K562 (cell line): ENCODE results near the gene MCU. TPM values are rescaled to one million over a fixed set of nuclear protein-coding genes. Genes with fewer than 3 reads are reported as not detected.

Source experiments
- ATAC-seq: fragments of 200-7000 bp; cut with Tn5 transposase; 3 replicates; pipeline ENCODE4 v1.9.1; 2020; ENCODE audit warnings: moderate library complexity
- BruUV-seq: library from RNA; stranded (reverse); fragments of 400-500 nt; replicated peaks from 2 replicates; lab custom pipeline; 2021; lab: Mats Ljungman, UMichigan
- CTCF ChIA-PET: fragments of 300-600 bp; formaldehyde crosslinking; extraction: SDS; loops from one replicate; lab custom pipeline; 2021; ENCODE audit warnings: low intra/inter-chr PET ratio; lab: Yijun Ruan, JAX
- POLR2A ChIA-PET: fragments of 300-600, 350-650 bp; sonication (Branson Sonifier 250); formaldehyde crosslinking; extraction: SDS; loops from one replicate; lab custom pipeline; 2021; ENCODE audit warnings: antibody characterized with exemption, inconsistent platforms; lab: Yijun Ruan, JAX
- DNase-seq, 4 experiments: peaks; one replicate each; pipeline versions ENCODE4 v3.0.0 to v3.0.0-alpha.2; 2011 to 2018; ENCODE audit warnings: low spot score in 3 of 4, mixed read lengths in 3 of 4; ENCODE audit errors: extremely low read depth in 1 of 4
- FAIRE-seq: peaks from 2 replicates; lab custom pipeline; 2011; peaks lifted over from hg19 to GRCh38; lab: Jason Lieb, UNC
- H2AFZ ChIP-seq: 2 replicates; pipeline ENCODE4 v1.6.0; 2011; ENCODE audit warnings: low read depth, low read length, control low read depth, inconsistent platforms
- H3K27ac ChIP-seq: fragments of 200-600 bp; 3 replicates; pipeline ENCODE4 v1.8.0; 2011; ENCODE audit warnings: low read depth, mild to moderate bottlenecking, control low read depth, inconsistent platforms, low read length, moderate library complexity, mixed read lengths; ENCODE audit errors: extremely low read depth
- H3K27me3 ChIP-seq, 2 experiments: fragments of 300-600 bp in 1 of 2; 2 replicates in 1 of 2; 3 replicates in 1 of 2; pipeline versions ENCODE4 v1.6.0 to v1.8.0; 2011; ENCODE audit warnings: inconsistent platforms in 2 of 2, low read length in 2 of 2, mild to moderate bottlenecking in 1 of 2, mixed read lengths in 1 of 2, moderate library complexity in 1 of 2; ENCODE audit not compliant: control insufficient read depth in 2 of 2, insufficient read depth in 2 of 2
- H3K36me3 ChIP-seq: fragments of 300-600 bp; 3 replicates; pipeline ENCODE4 v1.8.0; 2011; ENCODE audit warnings: mild to moderate bottlenecking, low read length, inconsistent platforms; ENCODE audit not compliant: control insufficient read depth, insufficient read depth
- H3K4me1 ChIP-seq, 2 experiments: fragments of 200-600 bp in 1 of 2; replicated peaks in 1 of 2; 2 replicates in 1 of 2; 3 replicates in 1 of 2; pipeline versions ENCODE4 v1.5.1 to v1.8.0; 2011; ENCODE audit warnings: inconsistent platforms in 2 of 2, low read length in 2 of 2, mild to moderate bottlenecking in 1 of 2, mixed read lengths in 1 of 2, moderate library complexity in 1 of 2; ENCODE audit not compliant: control insufficient read depth in 2 of 2, insufficient read depth in 2 of 2
- H3K4me2 ChIP-seq: 2 replicates; pipeline ENCODE4 v1.6.1; 2011; ENCODE audit warnings: low read length, control low read depth, inconsistent platforms, mixed read lengths; ENCODE audit not compliant: insufficient read depth
- H3K4me3 ChIP-seq: fragments of 200-600 bp; sonication (generic), shearing (Covaris generic); 2 replicates; pipeline ENCODE4 v1.5.1; 2016; ENCODE audit warnings: control low read depth, inconsistent platforms
- H3K79me2 ChIP-seq: fragments of 200-600 bp; 3 replicates; pipeline ENCODE4 v1.8.0; 2011; ENCODE audit warnings: low read length, inconsistent platforms; ENCODE audit not compliant: control insufficient read depth, insufficient read depth
- H3K9ac ChIP-seq, 2 experiments: 2 replicates each; pipeline versions ENCODE4 v1.6.0 to v1.6.1; 2011; ENCODE audit warnings: low read depth in 2 of 2, low read length in 2 of 2, control low read depth in 1 of 2, inconsistent platforms in 1 of 2, mild to moderate bottlenecking in 1 of 2, mixed read lengths in 1 of 2; ENCODE audit not compliant: insufficient read depth in 1 of 2
- H3K9me1 ChIP-seq: one replicate; pipeline ENCODE4 v1.6.0; 2011; ENCODE audit warnings: inconsistent platforms, mild to moderate bottlenecking, low read length, moderate library complexity; ENCODE audit not compliant: control insufficient read depth, insufficient read depth
- H3K9me3 ChIP-seq: replicated peaks from 2 replicates; pipeline ENCODE4 v1.5.1; 2011; ENCODE audit warnings: low read depth, low read length, inconsistent platforms; ENCODE audit not compliant: control insufficient read depth, insufficient read depth
- H4K20me1 ChIP-seq: replicated peaks from 2 replicates; pipeline ENCODE4 v1.6.1; 2011; ENCODE audit warnings: low read length, inconsistent platforms, mixed read lengths; ENCODE audit not compliant: control insufficient read depth, insufficient read depth
- CCNT2 ChIP-seq: IDR thresholded peaks from 2 replicates; pipeline ENCODE4 v1.6.1; 2011; ENCODE audit warnings: borderline replicate concordance, low read depth, mild to moderate bottlenecking, moderate library complexity, mixed read lengths, low read length; ENCODE audit not compliant: insufficient read length; ENCODE audit errors: extremely low read depth
- FOXA1 ChIP-seq: fragments of 450-650 bp; IDR thresholded peaks from 2 replicates; pipeline ENCODE4 v1.6.1; 2016; ENCODE audit warnings: mild to moderate bottlenecking, borderline replicate concordance
- TAF15 ChIP-seq: fragments of 200-400 bp; formaldehyde crosslinking; IDR thresholded peaks from 2 replicates; pipeline ENCODE4 v1.6.1; 2017; ENCODE audit warnings: mild to moderate bottlenecking, low read depth, low read length, moderate library complexity
- TRIM24 ChIP-seq, 2 experiments: fragments of 450-650 bp; IDR thresholded peaks; 2 replicates each; pipeline ENCODE4 v1.6.1; 2016
- ZBED1 ChIP-seq: IDR thresholded peaks from 2 replicates; pipeline ENCODE4 v1.6.1; 2014
- ZNF699 ChIP-seq: fragments of 250-450 bp; sonication (Bioruptor Pico); IDR thresholded peaks from 2 replicates; pipeline ENCODE4 v1.8.0; 2021; ENCODE audit warnings: mild to moderate bottlenecking, moderate library complexity; ENCODE audit not compliant: insufficient replicate concordance
- WGBS: fragments of 100-300 bp; shearing (Covaris generic); methylation state at CpG from one replicate; pipeline ENCODE4 v1.1.6; 2016; ENCODE audit warnings: low coverage, mixed read lengths; ENCODE audit not compliant: insufficient coverage; ENCODE audit errors: missing lambda C conversion rate; 5-methylcytosine and 5-hydroxymethylcytosine counted together
- in situ Hi-C: fragments of 300-500 bp; cut with MboI; formaldehyde crosslinking; loops from 4 replicates; pipeline ENCODE4 v1.15.0; 2018; ENCODE audit warnings: inconsistent platforms, mixed read lengths
- intact Hi-C: fragments of 100-400 bp; cut with micrococcal nuclease; formaldehyde crosslinking; loops from 2 replicates; pipeline ENCODE4 v1.14.2; 2022
- polyA plus RNA-seq, 8 experiments: library from polyadenylated mRNA; depleted of rRNA in 4 of 8; stranded (reverse) in 5 of 8; unstranded in 3 of 8; fragments of >200 nt; fragmentation: Nextera tagmentation in 2 of 8; fragmentation: Illumina TruSeq in 1 of 8; extraction: Ambion mirVana in 2 of 8; extraction: Trizol in 1 of 8; gene quantifications; 2 replicates each; pipeline versions ENCODE4 v1.2.1 to v1.2.3, GENCODE V29; 2011 to 2014; ENCODE audit warnings: inconsistent platforms in 1 of 8, missing spikeins in 1 of 8
- total RNA-seq, 7 experiments: library from RNA; depleted of rRNA in 6 of 7; stranded (reverse); fragments of >200 nt in 6 of 7; fragmentation: Illumina TruSeq in 2 of 7; extraction: Trizol in 2 of 7; gene quantifications; 2 replicates each; pipeline versions ENCODE4 v1.2.1 to v1.2.3, GENCODE V29; 2011 to 2021; ENCODE audit warnings: low replicate concordance in 1 of 7
- TF ChIP-seq, protein P1 (sequence below): fragments of 250-450 bp; sonication (Bioruptor Pico); IDR thresholded peaks from 2 replicates; pipeline ENCODE4 v1.8.0; 2022; ENCODE audit warnings: inconsistent platforms
- TF ChIP-seq, protein P2 (sequence below): sonication (generic); formaldehyde crosslinking; IDR thresholded peaks from 2 replicates; pipeline ENCODE4 v1.8.1; 2023; ENCODE audit warnings: mild to moderate bottlenecking, missing genetic modification reagents
- TF ChIP-seq, protein P3 (sequence below): fragments of 450-650 bp; formaldehyde crosslinking; IDR thresholded peaks from 2 replicates; pipeline ENCODE4 v1.4.0; 2020; ENCODE audit warnings: mild to moderate bottlenecking

The MCU gene
- total and polyA plus RNA-seq, 9 of the 15 experiments (the other 6 are each of a cell fraction or from before 2014, with no cell fraction given): 8.2 to 88.8 (median 21.3) TPM

DNA sequence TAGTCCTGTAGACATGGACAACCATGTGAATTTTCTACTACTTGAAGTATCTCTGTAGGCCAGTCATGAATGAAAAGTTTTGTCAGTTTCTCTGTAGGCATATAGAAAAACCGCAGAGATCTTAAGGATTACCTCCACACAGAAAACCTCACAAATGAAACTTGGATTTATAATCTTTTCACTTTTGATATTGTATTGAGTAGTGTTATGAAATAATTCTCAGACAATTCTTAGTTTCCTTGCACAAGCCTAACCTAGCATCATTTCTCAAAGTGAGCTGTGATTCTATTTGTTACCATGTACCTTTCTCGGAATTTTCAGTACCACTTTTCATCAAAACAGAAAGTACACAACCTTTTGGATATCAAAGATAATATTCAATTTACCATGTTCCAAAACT lies 150.2 kb downstream of the MCU start:
- Histone ChIP-seq H4K20me1 (no peaks in the 10 kb centered on the region), H3K4me2 (no peak overlapping the region), H3K27ac (no peak overlapping the region), H3K79me2 (no peaks in the 10 kb centered on the region), H2AFZ (no peak overlapping the region), H3K9ac (no peak overlapping the region), H3K9me3 (no peaks in the 10 kb centered on the region), H3K9me1 (no peaks in the 10 kb centered on the region), H3K27me3 (no peaks in the 10 kb centered on the region), H3K4me3 (no peak overlapping the region), H3K36me3 (no peaks in the 10 kb centered on the region), H3K4me1 (peaks cover 3 to 11% of the 10 kb centered on the region in 2 experiments; a peak in 3 of 5 replicates)
- no peak for FAIRE-seq
- TF ChIP-seq ZBED1 (no peak), TAF15 (no peak)
- TF ChIP-seq, protein P1, sequence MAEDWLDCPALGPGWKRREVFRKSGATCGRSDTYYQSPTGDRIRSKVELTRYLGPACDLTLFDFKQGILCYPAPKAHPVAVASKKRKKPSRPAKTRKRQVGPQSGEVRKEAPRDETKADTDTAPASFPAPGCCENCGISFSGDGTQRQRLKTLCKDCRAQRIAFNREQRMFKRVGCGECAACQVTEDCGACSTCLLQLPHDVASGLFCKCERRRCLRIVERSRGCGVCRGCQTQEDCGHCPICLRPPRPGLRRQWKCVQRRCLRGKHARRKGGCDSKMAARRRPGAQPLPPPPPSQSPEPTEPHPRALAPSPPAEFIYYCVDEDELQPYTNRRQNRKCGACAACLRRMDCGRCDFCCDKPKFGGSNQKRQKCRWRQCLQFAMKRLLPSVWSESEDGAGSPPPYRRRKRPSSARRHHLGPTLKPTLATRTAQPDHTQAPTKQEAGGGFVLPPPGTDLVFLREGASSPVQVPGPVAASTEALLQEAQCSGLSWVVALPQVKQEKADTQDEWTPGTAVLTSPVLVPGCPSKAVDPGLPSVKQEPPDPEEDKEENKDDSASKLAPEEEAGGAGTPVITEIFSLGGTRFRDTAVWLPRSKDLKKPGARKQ (CRISPR knock-in tag): peak; percentile 30; the same call in 1 of the 2 replicates
- ChIA-PET POLR2A (no interaction called here), CTCF (no interaction called here)
- in situ Hi-C loops (no loop called here), intact Hi-C loops (no loop called here)
- ATAC-seq: no peak
- WGBS: 75% methylated on average over 2 of the region's 2 CpGs
- no peak for DNase-seq
- no TSS peak for BruUV-seq

DNA sequence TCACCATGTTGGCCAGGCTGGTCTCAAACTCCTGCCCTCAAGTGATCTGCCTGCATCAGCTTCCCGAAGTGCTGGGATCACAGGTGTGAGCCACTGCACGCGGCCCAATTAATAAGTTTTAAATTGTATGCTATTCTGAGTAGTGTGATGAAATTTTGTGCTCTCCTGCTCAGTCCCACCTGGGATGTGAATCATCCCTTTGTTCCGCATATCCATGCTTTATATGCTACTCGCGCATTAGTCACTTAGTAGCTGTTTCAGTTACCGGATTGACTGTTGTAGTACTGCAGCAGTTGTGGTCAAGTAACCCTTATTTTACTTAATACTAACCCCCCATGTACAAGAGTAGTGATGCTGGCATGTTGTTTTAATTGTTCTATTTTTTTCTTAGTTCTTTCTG lies 154.3 kb downstream of the MCU start:
- no peak for TF ChIP-seq TRIM24 (IDR thresholded peaks at IDR 0.05)
- no peak for TF ChIP-seq FOXA1
- no peak for TF ChIP-seq ZNF699 (CRISPR knock-in tag)
- TF ChIP-seq, protein P2, sequence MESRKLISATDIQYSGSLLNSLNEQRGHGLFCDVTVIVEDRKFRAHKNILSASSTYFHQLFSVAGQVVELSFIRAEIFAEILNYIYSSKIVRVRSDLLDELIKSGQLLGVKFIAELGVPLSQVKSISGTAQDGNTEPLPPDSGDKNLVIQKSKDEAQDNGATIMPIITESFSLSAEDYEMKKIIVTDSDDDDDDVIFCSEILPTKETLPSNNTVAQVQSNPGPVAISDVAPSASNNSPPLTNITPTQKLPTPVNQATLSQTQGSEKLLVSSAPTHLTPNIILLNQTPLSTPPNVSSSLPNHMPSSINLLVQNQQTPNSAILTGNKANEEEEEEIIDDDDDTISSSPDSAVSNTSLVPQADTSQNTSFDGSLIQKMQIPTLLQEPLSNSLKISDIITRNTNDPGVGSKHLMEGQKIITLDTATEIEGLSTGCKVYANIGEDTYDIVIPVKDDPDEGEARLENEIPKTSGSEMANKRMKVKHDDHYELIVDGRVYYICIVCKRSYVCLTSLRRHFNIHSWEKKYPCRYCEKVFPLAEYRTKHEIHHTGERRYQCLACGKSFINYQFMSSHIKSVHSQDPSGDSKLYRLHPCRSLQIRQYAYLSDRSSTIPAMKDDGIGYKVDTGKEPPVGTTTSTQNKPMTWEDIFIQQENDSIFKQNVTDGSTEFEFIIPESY (CRISPR knock-in tag): peak; percentile 72; the same call in 1 of the 2 replicates
- TF ChIP-seq, protein P3, sequence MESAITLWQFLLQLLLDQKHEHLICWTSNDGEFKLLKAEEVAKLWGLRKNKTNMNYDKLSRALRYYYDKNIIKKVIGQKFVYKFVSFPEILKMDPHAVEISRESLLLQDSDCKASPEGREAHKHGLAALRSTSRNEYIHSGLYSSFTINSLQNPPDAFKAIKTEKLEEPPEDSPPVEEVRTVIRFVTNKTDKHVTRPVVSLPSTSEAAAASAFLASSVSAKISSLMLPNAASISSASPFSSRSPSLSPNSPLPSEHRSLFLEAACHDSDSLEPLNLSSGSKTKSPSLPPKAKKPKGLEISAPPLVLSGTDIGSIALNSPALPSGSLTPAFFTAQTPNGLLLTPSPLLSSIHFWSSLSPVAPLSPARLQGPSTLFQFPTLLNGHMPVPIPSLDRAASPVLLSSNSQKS (CRISPR knock-in tag): no peak
- TF ChIP-seq CCNT2: no peak
- Histone ChIP-seq H3K27ac (no peak overlapping the region), H3K27me3 (no peaks in the 10 kb centered on the region), H3K9ac (no peak overlapping the region), H3K9me1 (no peaks in the 10 kb centered on the region), H3K79me2 (no peaks in the 10 kb centered on the region), H3K4me1 (no peaks in the 10 kb centered on the region), H3K36me3 (no peaks in the 10 kb centered on the region), H4K20me1 (no peaks in the 10 kb centered on the region), H3K4me3 (no peak overlapping the region), H3K9me3 (peaks cover 3% of the 10 kb centered on the region; the same call in 1 of the 2 replicates), H3K4me2 (no peak overlapping the region), H2AFZ (no peak overlapping the region)
- ChIA-PET CTCF (no interaction called here), POLR2A (interaction anchor here (0.8 kb wide), 1 partner anchor 11 kb away, joined by 3 read pairs; no protein-coding TSS in a partner anchor)
- intact Hi-C loops: no loop called here
- BruUV-seq: no TSS peak
- ATAC-seq (no peak), DNase-seq (no peak), FAIRE-seq (no peak)
- 93% methylated on average over 7 of the region's 7 CpGs for WGBS
- in situ Hi-C loops: no loop called here
